ENCODE measurements around the gene RTKN2.
"Not testable (repeated sequence)": the region's sequence is repeated elsewhere in the genome, so short reads cannot be mapped to it uniquely, and the experiment has no call there.

RTKN2 gene, protein sequence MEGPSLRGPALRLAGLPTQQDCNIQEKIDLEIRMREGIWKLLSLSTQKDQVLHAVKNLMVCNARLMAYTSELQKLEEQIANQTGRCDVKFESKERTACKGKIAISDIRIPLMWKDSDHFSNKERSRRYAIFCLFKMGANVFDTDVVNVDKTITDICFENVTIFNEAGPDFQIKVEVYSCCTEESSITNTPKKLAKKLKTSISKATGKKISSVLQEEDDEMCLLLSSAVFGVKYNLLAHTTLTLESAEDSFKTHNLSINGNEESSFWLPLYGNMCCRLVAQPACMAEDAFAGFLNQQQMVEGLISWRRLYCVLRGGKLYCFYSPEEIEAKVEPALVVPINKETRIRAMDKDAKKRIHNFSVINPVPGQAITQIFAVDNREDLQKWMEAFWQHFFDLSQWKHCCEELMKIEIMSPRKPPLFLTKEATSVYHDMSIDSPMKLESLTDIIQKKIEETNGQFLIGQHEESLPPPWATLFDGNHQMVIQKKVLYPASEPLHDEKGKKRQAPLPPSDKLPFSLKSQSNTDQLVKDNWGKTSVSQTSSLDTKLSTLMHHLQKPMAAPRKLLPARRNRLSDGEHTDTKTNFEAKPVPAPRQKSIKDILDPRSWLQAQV

GRCh38 chr10:62268399-62269114 lies at the start of gene RTKN2:
RTKN2 (minus strand) TSS chr10:62268844; CDS start chr10:62268610, 234 bp downstream.
- peak; percentile 49 for DNase-seq (ENCODE audit: low read depth)

GRCh38 chr10:62317257-62317656 lies 48.6 kb upstream of the RTKN2 start:
- no peak for DNase-seq (ENCODE audit: low read depth)

GRCh38 chr10:62309254-62309653 lies 40.6 kb upstream of the RTKN2 start:
- no peak for DNase-seq (ENCODE audit: low read depth)

- no peak for DNase-seq (ENCODE audit: low read depth)
Observed at GRCh38 chr10:62308101-62308500, 39.5 kb upstream of the RTKN2 start.

GRCh38 chr10:62307635-62308034 lies 39.0 kb upstream of the RTKN2 start:
- no peak for DNase-seq (ENCODE audit: low read depth)

- DNase-seq (ENCODE audit: low read depth), result no peak
Observed at GRCh38 chr10:62306663-62307062, 38.0 kb upstream of the RTKN2 start.

DNA sequence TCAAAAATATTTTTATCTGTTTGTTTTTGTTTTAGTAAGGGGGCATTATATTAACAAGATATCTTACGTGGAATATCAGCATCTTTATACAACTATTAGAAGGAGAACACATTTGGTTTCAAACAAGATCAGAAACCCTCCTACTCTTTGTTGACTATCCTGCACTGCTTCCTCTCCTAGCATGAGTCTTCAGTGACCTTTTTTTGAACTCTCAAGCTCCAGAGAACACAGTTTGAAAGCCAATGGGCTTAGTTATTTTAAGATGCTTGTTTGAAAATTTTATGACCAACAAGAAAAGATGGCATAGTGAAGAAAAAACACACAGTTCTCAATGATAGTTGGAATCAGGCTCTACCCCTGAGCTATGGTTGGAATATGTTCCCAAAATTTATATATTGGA lies 37.2 kb upstream of the RTKN2 start:
- DNase-seq (ENCODE audit: low read depth), result no peak

GRCh38 chr10:62303922-62304321 lies 35.3 kb upstream of the RTKN2 start:
- DNase-seq (ENCODE audit: low read depth), result no peak

- DNase-seq (ENCODE audit: low read depth), result no peak
Observed at GRCh38 chr10:62302760-62303159, 34.1 kb upstream of the RTKN2 start.

DNA sequence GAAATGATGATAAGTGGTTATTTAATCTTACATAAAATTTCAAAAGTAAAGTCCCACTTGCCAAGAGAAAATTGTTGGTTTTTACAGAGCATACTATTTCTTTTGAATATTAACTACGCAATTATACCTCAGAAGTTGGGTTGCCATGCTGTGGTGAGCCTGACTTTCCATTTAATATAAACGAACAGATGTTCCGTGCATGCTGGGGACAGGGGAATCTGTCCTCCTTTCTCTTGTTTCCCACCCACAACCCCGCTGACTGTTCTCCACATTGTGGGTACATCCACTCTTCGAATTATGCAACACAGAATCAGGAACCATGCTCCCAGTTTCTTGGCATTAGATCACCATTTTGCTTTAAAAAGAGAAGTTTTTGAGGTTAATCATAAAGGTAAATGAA lies 29.2 kb upstream of the RTKN2 start:
- DNase-seq (ENCODE audit: low read depth), result no peak

DNA sequence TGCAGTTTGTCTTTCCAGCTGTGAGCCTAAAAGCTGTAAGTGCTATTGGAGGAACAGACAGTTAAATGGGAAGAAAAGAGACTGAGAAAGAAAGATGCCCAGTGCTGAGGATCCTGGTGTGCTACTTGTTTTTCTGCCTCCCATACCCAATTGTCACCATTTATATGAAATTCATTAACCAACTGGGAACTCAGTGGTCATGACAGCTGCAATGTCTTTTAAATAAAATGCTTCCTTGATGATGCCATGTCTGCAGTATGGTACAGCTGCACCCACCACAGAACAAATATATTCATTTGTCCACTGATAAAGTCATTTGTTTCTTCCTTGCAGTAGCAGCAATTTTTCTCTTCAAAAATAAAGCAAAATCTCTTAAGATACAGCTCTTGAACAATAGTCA lies 15.6 kb upstream of the RTKN2 start:
- DNase-seq (ENCODE audit: low read depth), result no peak

DNA sequence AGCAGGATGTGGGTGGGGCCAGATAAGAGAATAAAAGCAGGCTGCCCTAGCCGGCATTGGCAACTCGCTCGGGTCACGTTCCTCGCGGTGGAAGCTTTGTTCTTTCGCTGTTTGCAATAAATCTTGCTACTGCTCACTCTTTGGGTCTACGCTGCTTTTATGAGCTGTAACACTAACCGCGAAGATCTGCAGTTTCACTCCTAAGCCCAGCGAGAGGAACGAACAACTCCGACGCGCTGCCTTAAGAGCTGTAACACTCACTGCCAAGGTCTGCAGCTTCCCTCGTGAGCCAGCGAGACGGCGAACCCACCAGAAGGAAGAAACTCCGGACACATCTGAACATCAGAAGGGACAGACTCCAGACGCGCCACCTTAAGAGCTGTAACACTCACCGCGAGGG lies 12.7 kb upstream of the RTKN2 start:
- not testable (repeated sequence) for DNase-seq (ENCODE audit: low read depth)

- DNase-seq (ENCODE audit: low read depth), result not testable (repeated sequence)
Observed at GRCh38 chr10:62280392-62280791, 11.7 kb upstream of the RTKN2 start.

DNA sequence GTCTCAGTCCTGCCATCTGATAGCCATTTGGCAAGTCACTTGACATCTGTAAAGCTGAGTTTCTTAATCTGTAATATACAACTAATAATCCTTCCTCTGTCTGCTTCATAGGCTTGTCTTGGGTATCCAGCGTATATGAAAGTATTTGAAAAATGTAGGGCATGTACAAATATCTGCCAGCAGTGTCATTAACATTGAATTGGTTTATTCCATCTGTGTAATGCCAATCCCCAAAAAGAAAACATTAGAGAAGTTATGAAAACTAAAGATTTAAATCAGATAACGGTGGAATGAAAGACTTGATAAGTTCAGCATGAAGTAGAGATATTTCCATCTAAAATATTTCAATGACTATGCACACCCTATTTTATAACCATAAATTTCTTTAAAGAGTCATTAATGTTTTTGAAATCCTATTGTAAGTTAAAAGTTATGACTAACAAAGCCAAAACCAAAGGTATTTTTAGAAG lies 9.8 kb upstream of the RTKN2 start:
- no peak for DNase-seq (ENCODE audit: low read depth)

DNA sequence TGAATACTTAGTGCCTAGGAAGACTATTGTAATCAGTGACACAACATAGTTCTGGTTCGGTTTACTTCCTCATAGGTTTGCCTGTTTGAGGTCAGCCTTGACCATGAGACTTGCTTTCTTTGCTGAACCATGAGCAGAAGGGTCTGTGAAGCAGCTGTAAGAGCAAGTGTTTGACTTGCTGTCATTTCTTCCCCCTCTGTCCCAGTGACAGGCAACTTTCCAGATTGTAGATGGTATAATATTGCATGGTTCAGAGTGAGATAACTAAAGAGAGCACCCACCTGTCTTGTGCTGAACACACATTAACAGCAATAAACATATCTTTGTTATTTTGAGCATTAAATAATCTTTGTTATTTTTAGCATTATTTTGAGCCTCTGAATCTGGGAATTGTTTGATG lies 9.3 kb upstream of the RTKN2 start:
- DNase-seq (ENCODE audit: low read depth), result no peak

- no peak for DNase-seq (ENCODE audit: low read depth)
Observed at GRCh38 chr10:62270020-62270419, 1.4 kb upstream of the RTKN2 start.

- DNase-seq (ENCODE audit: low read depth), result no peak
Observed at GRCh38 chr10:62268027-62268398, 631 bp downstream of the RTKN2 start.

GRCh38 chr10:62266611-62267010 lies 2.0 kb downstream of the RTKN2 start:
- DNase-seq (ENCODE audit: low read depth), result no peak

GRCh38 chr10:62266147-62266546 lies 2.5 kb downstream of the RTKN2 start:
- no peak for DNase-seq (ENCODE audit: low read depth)

DNA sequence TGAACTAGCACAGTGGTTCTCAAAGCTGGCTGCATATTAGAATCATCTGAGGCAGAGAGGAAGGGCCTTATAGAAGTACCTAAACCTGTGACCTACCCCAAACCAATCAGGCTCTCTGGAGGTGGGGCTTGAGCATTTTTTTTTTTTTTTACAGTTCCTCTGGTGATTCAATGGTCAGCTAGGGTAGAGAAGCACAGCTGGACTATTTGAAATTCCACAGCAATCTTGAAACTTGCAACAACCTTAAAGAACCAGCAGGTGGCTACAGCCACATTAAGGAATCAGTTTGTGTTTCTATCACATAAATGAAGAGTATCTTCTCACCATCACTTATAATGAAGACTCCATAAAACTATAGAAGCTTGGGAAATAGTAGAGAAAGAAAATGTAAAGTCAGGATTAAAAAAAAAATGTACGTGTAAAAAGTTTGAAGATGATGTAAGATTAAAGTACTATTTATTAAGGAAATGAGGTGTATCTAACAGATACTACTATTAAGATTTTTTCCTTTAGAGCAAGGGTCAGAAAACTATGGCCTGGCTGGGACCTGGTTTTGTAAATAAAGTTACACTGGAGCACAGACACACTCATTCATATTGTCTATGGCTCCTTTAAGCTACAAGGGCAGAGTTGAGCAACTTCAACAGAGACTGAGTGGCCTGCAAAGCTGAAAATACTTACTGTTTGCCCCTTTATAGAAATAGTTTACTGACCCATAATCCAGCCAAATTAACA lies 3.8 kb downstream of the RTKN2 start:
- DNase-seq (ENCODE audit: low read depth), result peak; percentile 85

DNA sequence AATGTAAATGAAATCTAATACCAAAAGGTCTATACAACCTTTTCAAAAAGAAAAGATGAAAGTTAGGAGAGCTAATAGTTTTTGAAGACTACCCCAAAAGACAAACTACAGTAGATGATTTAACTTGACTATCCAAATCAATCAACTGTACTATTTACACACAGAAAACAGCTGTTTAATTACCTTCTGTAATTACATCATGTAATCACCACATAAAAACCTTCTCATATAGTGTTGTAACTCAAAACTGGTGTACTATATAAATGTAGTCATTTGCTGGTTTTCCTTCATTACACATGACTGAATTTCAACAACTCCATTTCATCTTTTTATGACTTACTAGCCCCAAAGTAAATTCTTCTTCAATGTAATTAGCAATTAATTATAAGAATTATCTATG lies 4.5 kb downstream of the RTKN2 start:
- DNase-seq (ENCODE audit: low read depth), result no peak

DNA sequence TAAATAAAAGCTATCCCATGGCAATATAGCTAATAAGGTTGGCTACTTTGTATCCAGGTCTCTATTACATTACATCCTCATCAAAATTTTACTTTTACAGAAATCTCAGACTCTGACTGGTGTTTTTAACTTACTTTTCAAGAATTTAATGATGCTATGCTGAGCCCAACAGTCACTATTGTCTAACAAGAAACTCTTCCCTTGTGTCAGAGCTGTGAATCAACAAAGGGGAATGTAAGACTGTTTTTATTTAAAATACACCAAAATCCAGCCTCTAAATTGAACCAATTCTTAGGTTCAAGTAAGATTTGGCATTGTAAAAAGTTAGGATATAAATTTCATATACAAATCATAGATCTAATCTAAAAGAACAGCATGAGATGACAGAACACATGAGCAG lies 7.0 kb downstream of the RTKN2 start:
- no peak for DNase-seq (ENCODE audit: low read depth)

Data from fibroblast of the conjunctiva (primary cell).